Kidney (tissue), 14 donors: ENCODE measurements around the gene CEMIP2. TPM values are rescaled to one million over a fixed set of nuclear protein-coding genes. Genes with fewer than 3 reads are reported as not detected.

Experiments used
- DNase-seq, 5 donors: peaks; one replicate each; pipeline ENCODE4 v3.0.0-alpha.2; 2013 to 2020
- FAIRE-seq: peaks from 2 replicates; lab custom pipeline; 2012; peaks lifted over from hg19 to GRCh38; lab: Jason Lieb, UNC
- H3K27ac ChIP-seq, 2 donors: one replicate each; pipeline ENCODE4 v1.7.0; 2013; ENCODE audit warnings: low read depth in 2 of 2, low read length in 2 of 2, inconsistent platforms in 1 of 2
- H3K27me3 ChIP-seq: one replicate; pipeline ENCODE4 v1.7.1; 2013; ENCODE audit warnings: low read length, inconsistent platforms; ENCODE audit not compliant: control insufficient read depth, insufficient read depth
- H3K36me3 ChIP-seq, 3 donors: one replicate each; pipeline versions ENCODE4 v1.7.0 to v1.7.1; 2013; ENCODE audit warnings: low read length in 3 of 3, control low read depth in 1 of 3, inconsistent platforms in 1 of 3; ENCODE audit not compliant: insufficient read depth in 3 of 3, control insufficient read depth in 2 of 3
- H3K4me1 ChIP-seq, 3 donors: one replicate each; pipeline versions ENCODE4 v1.7.0 to v1.7.1; 2013; ENCODE audit warnings: low read length in 3 of 3, inconsistent platforms in 1 of 3, low read depth in 1 of 3; ENCODE audit not compliant: control insufficient read depth in 2 of 3, insufficient read depth in 2 of 3
- H3K4me3 ChIP-seq, 3 donors: one replicate each; pipeline versions ENCODE4 v1.7.0 to v1.8.1; 2013; ENCODE audit warnings: low read length in 3 of 3, control low read depth in 1 of 3, inconsistent platforms in 1 of 3
- H3K9ac ChIP-seq, 3 donors: one replicate each; pipeline versions ENCODE4 v1.7.0 to v1.7.1; 2013; ENCODE audit warnings: low read length in 3 of 3, control low read depth in 1 of 3, inconsistent platforms in 1 of 3
- H3K9me3 ChIP-seq, 3 donors: one replicate each; pipeline versions ENCODE4 v1.7.0 to v1.7.1; 2013; ENCODE audit warnings: low read length in 3 of 3, control low read depth in 1 of 3, inconsistent platforms in 1 of 3; ENCODE audit not compliant: control insufficient read depth in 2 of 3, insufficient read depth in 1 of 3
- intact Hi-C: fragments of 100-400 bp; cut with DNase I; formaldehyde crosslinking; loops from one replicate; pipeline ENCODE4 v1.11.1; 2022
- polyA plus RNA-seq: library from polyadenylated mRNA; stranded (reverse); fragments of 350-450 nt; fragmentation: Illumina TruSeq; extraction: RNeasy Lipid Tissue Mini Kit (QIAGEN cat#74804); gene quantifications from one replicate; pipeline ENCODE4 v1.2.3, GENCODE V29; 2014; ENCODE audit warnings: low read depth, low replicate concordance; ENCODE audit not compliant: insufficient read depth
- total RNA-seq: library from RNA; stranded (reverse); fragmentation: NEBNext Ultra II Directional; extraction: Animal tissue kit (Norgen Biotek cat#: 25700); gene quantifications from one replicate; pipeline ENCODE4 v1.2.1, GENCODE V29; 2021
- TF ChIP-seq, protein P1 (sequence below): IDR thresholded peaks from 3 replicates; pipeline ENCODE4 v1.5.1; 2012; ENCODE audit warnings: mild to moderate bottlenecking, moderate library complexity, borderline replicate concordance; ENCODE audit not compliant: insufficient read depth; ENCODE audit errors: extremely low read depth
- donor health status: control.
- donor health status: control.
- donor health status: control.
- donor health status: control.
- donor health status: control.
- donor health status: DM: yes; HTN: yes; CAD: no.
- donor health status: Normal renal cell carcinoma (clear cell type).

CEMIP2 gene
- total and polyA plus RNA-seq, 2 donors from 2014 or later = 13.9 to 70.7 TPM

DNA sequence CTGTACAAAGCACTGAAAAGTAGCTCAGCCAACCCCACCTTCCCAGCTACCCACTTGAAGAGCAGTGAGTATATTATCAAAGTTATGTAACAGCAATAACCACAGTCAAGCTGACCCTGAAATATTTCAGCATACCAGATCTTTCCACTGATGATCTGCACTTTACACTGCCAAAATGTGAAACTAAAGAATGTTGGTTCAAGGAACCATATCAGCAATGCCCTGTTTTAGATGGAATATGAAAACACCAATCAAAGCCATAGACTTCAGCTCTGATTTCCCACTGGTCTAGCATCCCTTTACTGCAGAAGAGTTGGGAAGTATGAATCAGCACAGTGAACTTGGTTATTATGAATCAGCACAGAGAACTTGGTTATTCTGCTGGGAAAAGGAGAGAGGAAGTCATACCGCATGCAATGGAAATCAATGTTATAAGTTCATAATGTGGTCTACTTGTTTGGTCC, 20.0 kb downstream of the CEMIP2 start:
- FAIRE-seq = no peak
- Histone ChIP-seq H3K27ac (no peak overlapping the region), H3K27me3 (no peaks in the 10 kb centered on the region)

DNA sequence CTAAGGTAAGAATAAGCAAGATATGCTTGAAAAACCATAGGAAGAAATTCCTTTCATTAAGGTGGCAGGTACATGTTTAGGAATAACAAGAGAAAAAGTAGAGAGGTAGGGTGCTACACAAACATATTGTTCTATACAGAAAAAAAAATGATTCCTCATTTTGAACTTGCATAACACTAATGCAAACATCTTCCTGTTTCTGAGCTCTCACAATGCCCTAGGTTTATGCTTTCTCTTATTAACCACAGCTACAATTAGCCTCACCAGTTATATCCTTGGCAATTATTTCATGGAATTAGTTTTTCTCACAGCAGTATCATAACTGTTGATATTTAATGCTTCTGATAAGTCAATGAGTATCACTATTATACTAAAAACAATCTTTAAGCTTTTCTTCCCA, 20.7 kb downstream of the CEMIP2 start:
- H3K27ac ChIP-seq = no peak overlapping the region
- intact Hi-C loops = no loop called here
- no peak overlapping the region for H3K9ac ChIP-seq
- H3K36me3 ChIP-seq = no peaks in the 10 kb centered on the region
- no peak for FAIRE-seq
- no peak for DNase-seq
- no peaks in the 10 kb centered on the region for H3K27me3 ChIP-seq
- no peaks in the 10 kb centered on the region for H3K4me1 ChIP-seq
- no peak overlapping the region for H3K4me3 ChIP-seq
- TF ChIP-seq, protein P1, sequence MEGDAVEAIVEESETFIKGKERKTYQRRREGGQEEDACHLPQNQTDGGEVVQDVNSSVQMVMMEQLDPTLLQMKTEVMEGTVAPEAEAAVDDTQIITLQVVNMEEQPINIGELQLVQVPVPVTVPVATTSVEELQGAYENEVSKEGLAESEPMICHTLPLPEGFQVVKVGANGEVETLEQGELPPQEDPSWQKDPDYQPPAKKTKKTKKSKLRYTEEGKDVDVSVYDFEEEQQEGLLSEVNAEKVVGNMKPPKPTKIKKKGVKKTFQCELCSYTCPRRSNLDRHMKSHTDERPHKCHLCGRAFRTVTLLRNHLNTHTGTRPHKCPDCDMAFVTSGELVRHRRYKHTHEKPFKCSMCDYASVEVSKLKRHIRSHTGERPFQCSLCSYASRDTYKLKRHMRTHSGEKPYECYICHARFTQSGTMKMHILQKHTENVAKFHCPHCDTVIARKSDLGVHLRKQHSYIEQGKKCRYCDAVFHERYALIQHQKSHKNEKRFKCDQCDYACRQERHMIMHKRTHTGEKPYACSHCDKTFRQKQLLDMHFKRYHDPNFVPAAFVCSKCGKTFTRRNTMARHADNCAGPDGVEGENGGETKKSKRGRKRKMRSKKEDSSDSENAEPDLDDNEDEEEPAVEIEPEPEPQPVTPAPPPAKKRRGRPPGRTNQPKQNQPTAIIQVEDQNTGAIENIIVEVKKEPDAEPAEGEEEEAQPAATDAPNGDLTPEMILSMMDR = no peak
- no peaks in the 10 kb centered on the region for H3K9me3 ChIP-seq

More for the DNA sequence above, 20.0 kb downstream of the CEMIP2 start:
- Histone ChIP-seq H3K4me3 (no peak overlapping the region), H3K36me3 (no peaks in the 10 kb centered on the region), H3K9ac (no peak overlapping the region), H3K4me1 (no peaks in the 10 kb centered on the region), H3K9me3 (no peaks in the 10 kb centered on the region)
- intact Hi-C loops = no loop called here
- DNase-seq = no peak
- TF ChIP-seq, protein P1 = no peak

DNA sequence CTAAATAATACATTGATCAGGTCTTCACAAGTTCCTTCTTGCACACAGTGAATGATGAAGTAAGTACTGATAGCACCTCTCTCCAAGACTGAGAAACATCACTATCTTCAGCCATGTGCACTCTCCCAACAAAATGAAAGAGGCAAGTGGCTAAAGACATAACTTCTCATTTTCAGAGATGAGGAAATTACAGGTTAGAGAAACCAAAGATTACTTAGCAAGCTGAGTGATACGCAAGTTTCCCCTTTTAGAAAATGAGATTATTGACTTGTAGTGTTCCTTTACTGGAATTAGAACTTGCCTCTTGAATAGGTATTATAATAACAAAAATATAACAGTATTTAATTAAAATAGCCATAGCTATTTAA, 21.6 kb downstream of the CEMIP2 start:
- Histone ChIP-seq H3K4me1 (no peaks in the 10 kb centered on the region), H3K4me3 (no peak overlapping the region), H3K36me3 (no peaks in the 10 kb centered on the region), H3K9me3 (no peaks in the 10 kb centered on the region), H3K27me3 (no peaks in the 10 kb centered on the region), H3K27ac (no peak overlapping the region), H3K9ac (no peak overlapping the region)
- TF ChIP-seq, protein P1 = no peak
- no peak for FAIRE-seq
- no peak for DNase-seq
- intact Hi-C loops = no loop called here

DNA sequence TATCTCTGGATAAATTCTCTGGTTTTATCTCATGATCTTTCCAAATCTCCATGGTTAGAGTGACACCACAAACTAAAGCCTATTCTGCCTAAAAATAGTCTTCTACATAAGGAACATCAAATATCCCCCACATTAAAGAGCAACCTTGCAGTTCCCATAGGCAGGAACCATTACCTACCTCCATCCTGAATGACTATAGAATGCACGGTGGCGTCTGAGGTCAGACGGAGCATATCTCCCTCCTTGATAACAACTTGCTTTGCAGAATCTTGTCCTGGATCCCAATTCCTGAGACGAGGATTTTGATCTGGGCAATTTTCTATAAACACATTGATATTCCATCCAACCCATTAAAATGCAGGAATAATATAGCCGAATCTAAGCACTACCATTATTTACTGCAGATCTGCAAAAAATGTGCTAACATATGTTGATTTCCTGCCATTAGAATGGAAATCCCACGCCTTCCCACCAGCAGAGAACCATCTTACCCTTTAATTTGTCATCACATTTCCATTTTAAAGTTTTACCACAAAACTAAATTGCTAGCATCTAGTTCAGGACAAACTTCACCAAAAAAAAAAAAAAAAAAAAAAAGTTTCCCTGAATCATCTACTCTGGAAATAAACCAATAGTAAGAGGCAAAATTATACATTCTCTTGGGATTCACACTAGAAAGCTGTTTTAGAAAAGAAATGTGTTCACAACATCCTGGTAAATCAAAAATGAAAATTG, 22.1 kb downstream of the CEMIP2 start:
- H3K27ac ChIP-seq = no peak overlapping the region
- H3K27me3 ChIP-seq = no peaks in the 10 kb centered on the region
- H3K4me1 ChIP-seq = no peaks in the 10 kb centered on the region
- no peaks in the 10 kb centered on the region for H3K9me3 ChIP-seq
- FAIRE-seq (no peak), DNase-seq (no peak)
- intact Hi-C loops = no loop called here
- H3K4me3 ChIP-seq = no peak overlapping the region
- no peaks in the 10 kb centered on the region for H3K36me3 ChIP-seq
- H3K9ac ChIP-seq = no peak overlapping the region
- TF ChIP-seq, protein P1 = no peak
